Common myeloid progenitor, CD34-positive (primary cell): ENCODE measurements around the gene SDK1.
"Not testable (repeated sequence)": the region's sequence is repeated elsewhere in the genome, so short reads cannot be mapped to it uniquely, and the experiment has no call there.

Experiments
- CTCF ChIA-PET: fragments of 350-600 bp; sonication (Branson Sonifier 250); formaldehyde crosslinking; loops from one replicate; lab custom pipeline; 2021; ENCODE audit warnings: antibody characterized with exemption; lab: Charles Lee
- POLR2A ChIA-PET: fragments of 350-600 bp; sonication (Branson Sonifier 250); formaldehyde crosslinking; loops from one replicate; lab custom pipeline; 2021; ENCODE audit warnings: antibody characterized with exemption; lab: Charles Lee
- DNase-seq, 3 donors: peaks; one replicate each; pipeline versions ENCODE4 v3.0.0 to v3.0.0-alpha.2; 2013
- H3K27ac ChIP-seq, 2 experiments: 1 replicate in 1 of 2; 2 replicates in 1 of 2; pipeline ENCODE4 v1.7.0; 2013; ENCODE audit warnings: inconsistent platforms in 2 of 2, low read length in 2 of 2, mild to moderate bottlenecking in 2 of 2, low read depth in 1 of 2, moderate library complexity in 1 of 2; ENCODE audit not compliant: severe bottlenecking in 2 of 2, insufficient read depth in 1 of 2, poor library complexity in 1 of 2
- H3K27me3 ChIP-seq, 5 experiments: replicated peaks in 2 of 5; 1 replicate in 3 of 5; 2 replicates in 2 of 5; pipeline versions ENCODE4 v1.6.1 to v1.7.0; 2013; ENCODE audit warnings: low read length in 4 of 5, mild to moderate bottlenecking in 2 of 5, moderate library complexity in 2 of 5, inconsistent platforms in 1 of 5; ENCODE audit not compliant: insufficient read depth in 5 of 5, control insufficient read depth in 4 of 5
- H3K36me3 ChIP-seq, 4 experiments: 1 replicate in 2 of 4; 2 replicates in 2 of 4; pipeline versions ENCODE4 v1.6.1 to v1.7.0; 2013; ENCODE audit warnings: low read length in 3 of 4, control low read depth in 1 of 4, mild to moderate bottlenecking in 1 of 4; ENCODE audit not compliant: control insufficient read depth in 4 of 4, insufficient read depth in 4 of 4
- H3K4me1 ChIP-seq, 4 experiments: 1 replicate in 3 of 4; 2 replicates in 1 of 4; pipeline versions ENCODE4 v1.6.1 to v1.7.1; 2013; ENCODE audit warnings: low read length in 3 of 4, mild to moderate bottlenecking in 3 of 4, control low read depth in 1 of 4, inconsistent platforms in 1 of 4, moderate library complexity in 1 of 4; ENCODE audit not compliant: control insufficient read depth in 4 of 4, insufficient read depth in 4 of 4; ENCODE audit errors: control extremely low read depth in 1 of 4
- H3K4me3 ChIP-seq, 7 experiments: 1 replicate in 4 of 7; 2 replicates in 3 of 7; pipeline versions ENCODE4 v1.5.1 to v1.7.0; 2013; ENCODE audit warnings: mild to moderate bottlenecking in 7 of 7, low read length in 6 of 7, moderate library complexity in 6 of 7, inconsistent platforms in 2 of 7, low read depth in 2 of 7, control low read depth in 1 of 7; ENCODE audit not compliant: insufficient read depth in 4 of 7, control insufficient read depth in 1 of 7; ENCODE audit errors: extremely low read depth in 1 of 7
- H3K9me3 ChIP-seq, 5 experiments: 1 replicate in 4 of 5; 2 replicates in 1 of 5; pipeline versions ENCODE4 v1.6.1 to v1.7.1; 2013; ENCODE audit warnings: low read length in 4 of 5, mild to moderate bottlenecking in 2 of 5, inconsistent platforms in 1 of 5, low read depth in 1 of 5, moderate library complexity in 1 of 5; ENCODE audit not compliant: control insufficient read depth in 4 of 5, insufficient read depth in 2 of 5; ENCODE audit errors: control extremely low read depth in 1 of 5
- WGBS: methylation state at CpG from one replicate; pipeline ENCODE4 v1.1.5; 2013; ENCODE audit not compliant: insufficient coverage; 5-methylcytosine and 5-hydroxymethylcytosine counted together

SDK1 gene

GRCh38 chr7:4211261-4211660 is 910.2 kb downstream of the SDK1 start:
- Histone ChIP-seq H3K4me1 (peaks cover 0 to 22% (median 4%) of the 10 kb centered on the region in 4 experiments), H3K9me3 (no peaks in the 10 kb centered on the region), H3K4me3 (no peak overlapping the region), H3K36me3 (no peaks in the 10 kb centered on the region), H3K27ac (no peak overlapping the region), H3K27me3 (no peaks in the 10 kb centered on the region)
- WGBS = 91% methylated on average over 8 of the region's 11 CpGs
- no peak for DNase-seq
- POLR2A ChIA-PET = no interaction called here
- CTCF ChIA-PET = interaction anchor here (1.5 kb wide), 1 partner anchor 47 kb away, joined by 3 read pairs; no protein-coding TSS in a partner anchor

DNA sequence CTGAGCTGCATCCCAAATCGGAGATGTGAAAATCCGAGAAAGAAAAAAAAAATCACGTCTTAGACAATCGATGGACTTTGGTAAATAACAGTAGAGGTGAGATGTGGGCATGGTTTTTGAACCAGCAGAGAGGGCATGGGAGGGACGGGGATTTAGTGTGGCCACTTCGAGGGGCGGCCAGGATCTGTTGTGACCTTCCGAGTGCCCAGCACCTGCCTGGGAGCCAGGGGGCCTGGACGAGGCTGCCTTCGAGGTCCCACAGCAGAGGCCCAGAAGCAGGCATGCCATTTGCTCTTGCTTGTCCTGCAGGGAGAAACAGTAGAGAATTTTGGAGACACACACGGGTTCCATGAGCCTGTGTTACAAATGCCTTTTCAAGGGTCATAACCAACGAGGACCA is 911.3 kb downstream of the SDK1 start:
- POLR2A ChIA-PET = no interaction called here
- no peaks in the 10 kb centered on the region for H3K36me3 ChIP-seq
- H3K27me3 ChIP-seq = no peaks in the 10 kb centered on the region
- no peak overlapping the region for H3K4me3 ChIP-seq
- peaks cover 0 to 24% (median 5%) of the 10 kb centered on the region in 4 experiments for H3K4me1 ChIP-seq
- H3K9me3 ChIP-seq = no peaks in the 10 kb centered on the region
- DNase-seq = no peak
- CTCF ChIA-PET = interaction anchor here (1.5 kb wide), 1 partner anchor 48 kb away, joined by 3 read pairs; no protein-coding TSS in a partner anchor
- 94% methylated on average over 12 of the region's 12 CpGs for WGBS
- no peak overlapping the region for H3K27ac ChIP-seq

DNA sequence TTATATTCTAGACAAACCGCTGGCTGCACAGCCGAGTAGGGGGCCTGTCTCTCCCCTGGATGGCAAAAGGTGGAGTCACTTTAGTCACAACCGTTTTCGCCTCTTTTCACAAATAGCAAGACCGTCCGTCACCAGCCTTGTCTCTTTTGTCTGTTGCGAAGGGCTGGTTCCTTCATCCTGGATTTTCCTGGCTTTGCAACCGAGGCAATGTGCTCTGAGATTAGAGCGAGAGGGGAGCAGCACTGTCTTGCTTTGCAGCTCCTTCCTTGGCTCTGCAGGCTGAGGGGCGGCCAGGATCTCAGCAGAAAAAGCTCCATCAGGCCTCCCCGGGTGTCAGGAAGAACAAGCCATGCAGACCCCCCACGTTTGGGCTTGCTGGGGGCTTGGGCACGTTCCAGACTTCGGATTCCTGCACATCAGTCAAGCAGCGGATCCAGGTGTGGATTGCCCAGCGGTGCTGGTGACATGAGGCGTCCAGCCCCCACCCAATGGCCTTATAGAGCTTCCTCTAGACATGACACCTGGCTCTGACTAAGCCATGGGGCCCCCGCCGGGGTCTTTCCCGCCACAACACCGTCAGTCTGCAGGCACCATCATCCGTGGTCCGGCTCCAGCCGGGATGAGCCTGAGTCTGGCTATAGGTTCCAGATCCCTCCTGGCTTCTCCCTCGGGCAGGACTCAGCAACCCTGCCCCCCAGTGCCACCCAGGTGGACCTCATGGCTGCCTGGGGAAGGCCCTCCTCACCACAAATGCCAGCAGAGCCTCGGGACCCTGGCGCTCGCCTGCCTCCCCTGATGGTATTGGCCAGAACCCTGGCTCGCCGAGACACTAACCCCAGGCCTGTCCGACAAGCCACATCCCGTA is 913.5 kb downstream of the SDK1 start:
- Histone ChIP-seq H3K4me1 (peaks cover 0 to 10% (median 3%) of the 10 kb centered on the region in 4 experiments), H3K27me3 (no peaks in the 10 kb centered on the region), H3K27ac (no peak overlapping the region), H3K36me3 (no peaks in the 10 kb centered on the region), H3K9me3 (no peaks in the 10 kb centered on the region), H3K4me3 (no peak overlapping the region)
- CTCF ChIA-PET = no interaction called here
- WGBS = 97% methylated on average over 23 of the region's 32 CpGs
- DNase-seq = no peak
- POLR2A ChIA-PET = no interaction called here

- POLR2A ChIA-PET = no interaction called here
- H3K27me3 ChIP-seq = no peaks in the 10 kb centered on the region
- 98% methylated on average over 18 of the region's 19 CpGs for WGBS
- H3K36me3 ChIP-seq = no peaks in the 10 kb centered on the region
- CTCF ChIA-PET = no interaction called here
- H3K4me1 ChIP-seq = peaks cover 0 to 9% (median 3%) of the 10 kb centered on the region in 4 experiments
- no peak overlapping the region for H3K4me3 ChIP-seq
- H3K27ac ChIP-seq = no peak overlapping the region
- no peak for DNase-seq
- H3K9me3 ChIP-seq = no peaks in the 10 kb centered on the region
Measured at GRCh38 chr7:4215176-4215720, 914.2 kb downstream of the SDK1 start.

GRCh38 chr7:4216016-4216415 is 915.0 kb downstream of the SDK1 start:
- no peaks in the 10 kb centered on the region for H3K36me3 ChIP-seq
- no peak for DNase-seq
- no peaks in the 10 kb centered on the region for H3K27me3 ChIP-seq
- H3K4me3 ChIP-seq = peak overlapping the region in 1 of 7 experiments; percentile 4
- no peak overlapping the region for H3K27ac ChIP-seq
- peaks cover 0 to 9% (median 3%) of the 10 kb centered on the region in 4 experiments for H3K4me1 ChIP-seq
- POLR2A ChIA-PET = no interaction called here
- WGBS = 64% methylated on average over 10 of the region's 16 CpGs
- H3K9me3 ChIP-seq = no peaks in the 10 kb centered on the region
- CTCF ChIA-PET = no interaction called here

- H3K27ac ChIP-seq, H3K4me1 ChIP-seq, H3K36me3 ChIP-seq, DNase-seq, CTCF ChIA-PET, H3K4me3 ChIP-seq, H3K27me3 ChIP-seq, H3K9me3 ChIP-seq, POLR2A ChIA-PET: not testable (repeated sequence)
- WGBS = 87% methylated on average over 20 of the region's 29 CpGs
Measured at GRCh38 chr7:4217126-4217660, 916.1 kb downstream of the SDK1 start.

DNA sequence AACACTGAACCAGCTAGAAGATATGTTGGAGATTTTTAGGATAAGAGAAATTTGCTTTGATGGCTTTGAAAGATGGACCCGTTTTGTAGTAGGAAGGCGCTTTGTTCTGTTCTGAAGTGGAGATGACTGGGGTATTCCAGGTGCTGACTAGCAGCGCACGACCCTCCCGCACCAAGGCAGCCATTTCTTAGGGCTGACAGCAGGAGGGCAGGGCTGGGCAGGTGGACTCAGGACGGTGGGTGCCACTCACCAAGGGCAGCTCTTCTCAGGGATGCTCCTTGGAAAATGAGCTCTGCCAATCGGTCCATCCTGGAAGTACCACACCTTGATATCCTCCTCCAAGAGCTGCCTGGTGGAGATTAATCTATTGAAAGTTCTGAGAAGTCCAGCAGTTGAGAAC is 917.4 kb downstream of the SDK1 start:
- Histone ChIP-seq H3K4me1 (peaks cover 0 to 9% (median 3%) of the 10 kb centered on the region in 4 experiments), H3K27ac (no peak overlapping the region), H3K36me3 (no peaks in the 10 kb centered on the region), H3K27me3 (no peaks in the 10 kb centered on the region), H3K9me3 (no peaks in the 10 kb centered on the region), H3K4me3 (no peak overlapping the region)
- DNase-seq = no peak
- 96% methylated on average over 6 of the region's 7 CpGs for WGBS
- POLR2A ChIA-PET = no interaction called here
- CTCF ChIA-PET = no interaction called here
